H9 (cell line): ENCODE measurements around the gene RNF39. TPM values are rescaled to one million over a fixed set of nuclear protein-coding genes. Genes with fewer than 3 reads are reported as not detected.

Experiments used
- DNase-seq: peaks from one replicate; pipeline ENCODE4 v3.0.0-alpha.2; 2017
- H2AFZ ChIP-seq: one replicate; pipeline ENCODE4 v1.6.1; 2013; ENCODE audit warnings: mild to moderate bottlenecking, low read length, control low read depth, moderate library complexity
- H2AK5ac ChIP-seq: 2 replicates; pipeline ENCODE4 v1.6.1; 2013; ENCODE audit warnings: low read length, control low read depth, mixed read lengths; ENCODE audit not compliant: insufficient read length
- H2BK120ac ChIP-seq: one replicate; pipeline ENCODE4 v1.6.1; 2013; ENCODE audit warnings: low read depth, mild to moderate bottlenecking, low read length, control low read depth, inconsistent platforms; ENCODE audit not compliant: poor library complexity, severe bottlenecking
- H2BK12ac ChIP-seq: 2 replicates; pipeline ENCODE4 v1.6.1; 2013; ENCODE audit warnings: low read length, control low read depth, mixed read lengths, low read depth; ENCODE audit not compliant: insufficient read length
- H2BK15ac ChIP-seq: 2 replicates; pipeline ENCODE4 v1.6.1; 2013; ENCODE audit warnings: low read depth, low read length, control low read depth
- H2BK20ac ChIP-seq: one replicate; pipeline ENCODE4 v1.6.1; 2013; ENCODE audit warnings: low read depth, mild to moderate bottlenecking, low read length, control low read depth, inconsistent platforms; ENCODE audit not compliant: poor library complexity, severe bottlenecking
- H2BK5ac ChIP-seq: 2 replicates; pipeline ENCODE4 v1.6.1; 2013; ENCODE audit warnings: low read length, control low read depth, mixed read lengths; ENCODE audit not compliant: insufficient read length
- H3K14ac ChIP-seq: 2 replicates; pipeline ENCODE4 v1.6.1; 2013; ENCODE audit warnings: low read length, control low read depth; ENCODE audit not compliant: insufficient read depth
- H3K18ac ChIP-seq: 2 replicates; pipeline ENCODE4 v1.6.1; 2013; ENCODE audit warnings: low read depth, mild to moderate bottlenecking, mixed read lengths, low read length, control low read depth; ENCODE audit not compliant: insufficient read length
- H3K23ac ChIP-seq: 2 replicates; pipeline ENCODE4 v1.6.1; 2013; ENCODE audit warnings: low read length, control low read depth, mixed read lengths, low read depth; ENCODE audit not compliant: insufficient read length
- H3K23me2 ChIP-seq: 2 replicates; pipeline ENCODE4 v1.6.1; 2013; ENCODE audit warnings: low read depth, mild to moderate bottlenecking, mixed read lengths, low read length, control low read depth; ENCODE audit not compliant: insufficient read length, poor library complexity, severe bottlenecking
- H3K27ac ChIP-seq: 2 replicates; pipeline ENCODE4 v1.5.1; 2013; ENCODE audit warnings: low read length, control low read depth, mixed read lengths, low read depth; ENCODE audit not compliant: insufficient read length
- H3K27me3 ChIP-seq: 2 replicates; pipeline ENCODE4 v1.6.1; 2013; ENCODE audit warnings: low read length, control low read depth, inconsistent platforms; ENCODE audit not compliant: insufficient read depth
- H3K4ac ChIP-seq: 2 replicates; pipeline ENCODE4 v1.6.1; 2013; ENCODE audit warnings: low read depth, mild to moderate bottlenecking, control low read depth, inconsistent platforms, low read length, moderate library complexity
- H3K4me1 ChIP-seq: 2 replicates; pipeline ENCODE4 v1.6.1; 2013; ENCODE audit warnings: low read length, control low read depth, inconsistent platforms; ENCODE audit not compliant: insufficient read depth
- H3K4me2 ChIP-seq: 2 replicates; pipeline ENCODE4 v1.6.1; 2013; ENCODE audit warnings: low read length, control low read depth, mixed read lengths; ENCODE audit not compliant: insufficient read length, insufficient read depth
- H3K56ac ChIP-seq: 2 replicates; pipeline ENCODE4 v1.6.1; 2013; ENCODE audit warnings: low read depth, mild to moderate bottlenecking, mixed read lengths, low read length, control low read depth; ENCODE audit not compliant: insufficient read length
- H3K79me1 ChIP-seq: 2 replicates; pipeline ENCODE4 v1.6.1; 2013; ENCODE audit warnings: low read depth, mild to moderate bottlenecking, moderate library complexity, low read length, control low read depth, inconsistent platforms; ENCODE audit not compliant: insufficient read depth, poor library complexity, severe bottlenecking
- H3K79me2 ChIP-seq: 2 replicates; pipeline ENCODE4 v1.6.1; 2013; ENCODE audit warnings: low read length, control low read depth, inconsistent platforms; ENCODE audit not compliant: insufficient read depth
- H3K9ac ChIP-seq: 2 replicates; pipeline ENCODE4 v1.6.1; 2013; ENCODE audit warnings: low read length, control low read depth, mixed read lengths; ENCODE audit not compliant: insufficient read length; ENCODE audit errors: extremely low read depth
- H3K9me3 ChIP-seq: one replicate; pipeline ENCODE4 v1.6.1; 2013; ENCODE audit warnings: low read depth, low read length, inconsistent platforms; ENCODE audit not compliant: control insufficient read depth
- H3T11ph ChIP-seq: one replicate; pipeline ENCODE4 v1.6.1; 2013; ENCODE audit warnings: mild to moderate bottlenecking, low read length, control low read depth, inconsistent platforms
- H4K20me1 ChIP-seq: one replicate; pipeline ENCODE4 v1.6.1; 2013; ENCODE audit not compliant: control insufficient read depth, insufficient read length, insufficient read depth
- H4K5ac ChIP-seq: 2 replicates; pipeline ENCODE4 v1.6.1; 2013; ENCODE audit warnings: low read depth, mild to moderate bottlenecking, mixed read lengths, low read length, control low read depth; ENCODE audit not compliant: insufficient read length
- H4K8ac ChIP-seq: replicated peaks from 2 replicates; pipeline ENCODE4 v1.6.1; 2013; ENCODE audit warnings: low read length, control low read depth, mixed read lengths, low read depth; ENCODE audit not compliant: insufficient read length
- H4K91ac ChIP-seq: 2 replicates; pipeline ENCODE4 v1.6.1; 2013; ENCODE audit warnings: low read depth, mild to moderate bottlenecking, moderate library complexity, mixed read lengths, low read length, control low read depth; ENCODE audit not compliant: insufficient read length
- H3K27ac Mint-ChIP-seq, 3 experiments: 2 replicates in 2 of 3; 3 replicates in 1 of 3; pipeline ENCODE4 v1.8.0; 2020 to 2021; ENCODE audit warnings: mixed read lengths in 3 of 3, mild to moderate bottlenecking in 1 of 3, moderate library complexity in 1 of 3
- H3K27me3 Mint-ChIP-seq: 2 replicates; pipeline ENCODE4 v1.8.0; 2021; ENCODE audit warnings: low read depth, mild to moderate bottlenecking, moderate library complexity, mixed read lengths
- H3K36me3 Mint-ChIP-seq, 3 experiments: 2 replicates in 2 of 3; 3 replicates in 1 of 3; pipeline ENCODE4 v1.8.0; 2020 to 2021; ENCODE audit warnings: low read depth in 3 of 3, mixed read lengths in 3 of 3; ENCODE audit not compliant: insufficient read depth in 1 of 3
- H3K4me1 Mint-ChIP-seq, 2 experiments: 2 replicates each; pipeline ENCODE4 v1.8.0; 2020; ENCODE audit warnings: mixed read lengths in 2 of 2
- H3K4me3 Mint-ChIP-seq, 2 experiments: 2 replicates in 1 of 2; 3 replicates in 1 of 2; pipeline ENCODE4 v1.8.0; 2020 to 2021; ENCODE audit warnings: mild to moderate bottlenecking in 2 of 2, mixed read lengths in 2 of 2, moderate library complexity in 1 of 2
- H3K9me3 Mint-ChIP-seq, 2 experiments: 2 replicates in 1 of 2; 3 replicates in 1 of 2; pipeline ENCODE4 v1.8.0; 2020; ENCODE audit warnings: mild to moderate bottlenecking in 2 of 2, mixed read lengths in 2 of 2, moderate library complexity in 1 of 2
- CTCF ChIP-seq: fragments of 200-600 bp; sonication (generic); conservative IDR thresholded peaks from 3 replicates; pipeline ENCODE4 v1.8.0; 2021; ENCODE audit warnings: antibody characterized with exemption, mild to moderate bottlenecking
- WGBS: extraction: QIAGEN DNeasy Blood & Tissue Kit; methylation state at CpG from one replicate; pipeline ENCODE4 v1.1.7; 2013; ENCODE audit warnings: missing lambda C conversion rate, low lambda C conversion rate, mixed read lengths; ENCODE audit not compliant: insufficient read length; ENCODE audit errors: extremely low coverage; 5-methylcytosine and 5-hydroxymethylcytosine counted together
- total RNA-seq: library from RNA; stranded (reverse); gene quantifications from 2 replicates; pipeline ENCODE4 v1.2.1, GENCODE V29; 2021

Gene RNF39
- total RNA-seq, 1 experiment from 2014 or later = 0.26 TPM

- H3T11ph ChIP-seq = no peak overlapping the region
- H3K9me3 Mint-ChIP-seq = no peaks in the 10 kb centered on the region
- no peaks in the 10 kb centered on the region for H3K9me3 ChIP-seq
- no peak overlapping the region for H2BK15ac ChIP-seq
- H3K4me3 Mint-ChIP-seq = no peak overlapping the region
- H4K91ac ChIP-seq = no peak overlapping the region
- H4K5ac ChIP-seq = no peak overlapping the region
- no peaks in the 10 kb centered on the region for H4K20me1 ChIP-seq
- no peaks in the 10 kb centered on the region for H3K27me3 ChIP-seq
- no peaks in the 10 kb centered on the region for H3K4me1 Mint-ChIP-seq
- no peaks in the 10 kb centered on the region for H3K36me3 Mint-ChIP-seq
- no peak overlapping the region for H2BK12ac ChIP-seq
- no peak overlapping the region for H2BK20ac ChIP-seq
- H3K79me1 ChIP-seq = no peaks in the 10 kb centered on the region
- no peak overlapping the region for H3K9ac ChIP-seq
- no peaks in the 10 kb centered on the region for H3K4me1 ChIP-seq
- H4K8ac ChIP-seq = no peak overlapping the region
- no peaks in the 10 kb centered on the region for H3K79me2 ChIP-seq
- H3K23me2 ChIP-seq = no peaks in the 10 kb centered on the region
- H3K4me2 ChIP-seq = no peak overlapping the region
- TF ChIP-seq CTCF = no peak
- H3K27me3 Mint-ChIP-seq = no peaks in the 10 kb centered on the region
- no peak overlapping the region for H3K4ac ChIP-seq
- DNase-seq = no peak
- no peak overlapping the region for H3K23ac ChIP-seq
- no peak overlapping the region for H3K56ac ChIP-seq
- H3K27ac Mint-ChIP-seq = peak overlapping the region in 1 of 3 experiments; percentile 32; a peak in 1 of 7 replicates
- no peak overlapping the region for H2AFZ ChIP-seq
- H2BK120ac ChIP-seq = no peak overlapping the region
- WGBS = no CpG with 5 or more reads among the region's 1 CpG
- H3K18ac ChIP-seq = no peak overlapping the region
- no peak overlapping the region for H3K27ac ChIP-seq
- no peak overlapping the region for H2AK5ac ChIP-seq
- H3K14ac ChIP-seq = no peak overlapping the region
- H2BK5ac ChIP-seq = no peak overlapping the region
Measured at GRCh38 chr6:30020626-30021025, 54.9 kb downstream of the RNF39 start.

Other genes with a start within 250 kb of the RNF39 start
- 2.7 and 2.9 TPM in 2 replicates for gene HLA-G, start 247.9 kb downstream of the RNF39 start, total RNA-seq
- gene HLA-A, start 133.2 kb downstream of the RNF39 start, total RNA-seq = 248 and 252 TPM in 2 replicates
- 31.9 and 33.1 TPM in 2 replicates for gene POLR1H, start 14.5 kb downstream of the RNF39 start, total RNA-seq
- 22.7 and 23.8 TPM in 2 replicates for gene PPP1R11, start 8.6 kb downstream of the RNF39 start, total RNA-seq
- gene TRIM31, start 37.3 kb upstream of the RNF39 start, total RNA-seq = not detected in 2 replicates
- not detected in 2 replicates for gene TRIM40, start 60.4 kb upstream of the RNF39 start, total RNA-seq
- 0.07 and 0.09 TPM in 2 replicates for gene TRIM10, start 85.4 kb upstream of the RNF39 start, total RNA-seq
- 0.20 TPM in 1 of 2 replicates, not detected in the other for gene TRIM15, start 87.8 kb upstream of the RNF39 start, total RNA-seq
- gene TRIM26, start 137.6 kb upstream of the RNF39 start, total RNA-seq = 33.9 and 35.8 TPM in 2 replicates